K562 (cell line): Measurements from ENCODE around the gene CLEC2D. TPM values are rescaled to one million over a fixed set of nuclear protein-coding genes. Genes with fewer than 3 reads are reported as not detected.

Experiments used
- CBX3 ChIP-seq, 2 experiments: IDR thresholded peaks; 1 replicate in 1 of 2; 2 replicates in 1 of 2; pipeline ENCODE4 v1.6.1; 2012; ENCODE audit warnings: inconsistent platforms in 2 of 2, low read length in 2 of 2, borderline replicate concordance in 1 of 2, control low read depth in 1 of 2
- ETV1 ChIP-seq: fragments of 450-650 bp; conservative IDR thresholded peaks from 2 replicates; pipeline ENCODE4 v1.6.1; 2016; ENCODE audit warnings: missing genetic modification characterization, control low read depth, low read depth, missing compliant biosample characterization
- FOXJ3 ChIP-seq: sonication (generic); formaldehyde crosslinking; IDR thresholded peaks from 2 replicates; pipeline ENCODE4 v1.4.0; 2020; ENCODE audit warnings: mild to moderate bottlenecking, missing genetic modification reagents
- HDAC2 ChIP-seq: fragments of 450-650 bp; IDR thresholded peaks from 2 replicates; pipeline ENCODE4 v1.6.1; 2016; ENCODE audit warnings: mild to moderate bottlenecking
- MEIS2 ChIP-seq: fragments of 450-650 bp; IDR thresholded peaks from 2 replicates; pipeline ENCODE4 v1.6.1; 2014; ENCODE audit warnings: mild to moderate bottlenecking; ENCODE audit not compliant: partially characterized antibody
- NFIC ChIP-seq: fragments of 450-650 bp; IDR thresholded peaks from 2 replicates; pipeline ENCODE4 v1.6.1; 2017; ENCODE audit warnings: mild to moderate bottlenecking, inconsistent platforms
- PURB ChIP-seq: sonication (generic); formaldehyde crosslinking; IDR thresholded peaks from 2 replicates; pipeline ENCODE4 v1.9.0; 2021; ENCODE audit warnings: low read depth, mild to moderate bottlenecking, missing genetic modification reagents
- RBM17 ChIP-seq: fragments of 200-400 bp; formaldehyde crosslinking; IDR thresholded peaks from 2 replicates; pipeline ENCODE4 v1.6.1; 2017; ENCODE audit warnings: low read depth, mild to moderate bottlenecking, low read length, borderline replicate concordance
- SFPQ ChIP-seq: fragments of 200-400 bp; formaldehyde crosslinking; IDR thresholded peaks from 2 replicates; pipeline ENCODE4 v1.6.1; 2017; ENCODE audit warnings: mild to moderate bottlenecking, low read depth, low read length, moderate library complexity
- SMARCE1 ChIP-seq: fragments of 450-650 bp; IDR thresholded peaks from 2 replicates; pipeline ENCODE4 v1.7.1; 2016; ENCODE audit warnings: mild to moderate bottlenecking
- SPI1 ChIP-seq: IDR thresholded peaks from 2 replicates; pipeline ENCODE4 v1.6.1; 2011; ENCODE audit warnings: low read depth, low read length, control low read depth, borderline replicate concordance
- SRSF9 ChIP-seq: fragments of 200-400 bp; formaldehyde crosslinking; IDR thresholded peaks from 2 replicates; pipeline ENCODE4 v1.6.1; 2017; ENCODE audit warnings: low read depth, low read length, borderline replicate concordance
- TBL1XR1 ChIP-seq, 2 experiments: IDR thresholded peaks; 2 replicates each; pipeline ENCODE4 v1.6.1; 2012; ENCODE audit warnings: improper control_type of control experiment in 2 of 2, low read length in 2 of 2, mild to moderate bottlenecking in 1 of 2
- TSC22D4 ChIP-seq: fragments of 450-650 bp; IDR thresholded peaks from 2 replicates; pipeline ENCODE4 v1.6.1; 2016; ENCODE audit warnings: missing genetic modification characterization, missing biosample characterization, control low read depth
- ZNF175 ChIP-seq: fragments of 200-800 bp; sonication (Bioruptor generic); IDR thresholded peaks from 2 replicates; pipeline ENCODE4 v1.6.1; 2016; ENCODE audit warnings: low read depth, mild to moderate bottlenecking, missing genetic modification characterization, missing compliant biosample characterization
- ZNF212 ChIP-seq: fragments of 450-650 bp; formaldehyde crosslinking; IDR thresholded peaks from 2 replicates; pipeline ENCODE4 v1.4.0; 2020; ENCODE audit warnings: mild to moderate bottlenecking
- polyA plus RNA-seq, 8 experiments: library from polyadenylated mRNA; depleted of rRNA in 4 of 8; stranded (reverse) in 5 of 8; unstranded in 3 of 8; fragments of >200 nt; fragmentation: Nextera tagmentation in 2 of 8; fragmentation: Illumina TruSeq in 1 of 8; extraction: Ambion mirVana in 2 of 8; extraction: Trizol in 1 of 8; gene quantifications; 2 replicates each; pipeline versions ENCODE4 v1.2.1 to v1.2.3, GENCODE V29; 2011 to 2014; ENCODE audit warnings: inconsistent platforms in 1 of 8, missing spikeins in 1 of 8
- total RNA-seq, 7 experiments: library from RNA; depleted of rRNA in 6 of 7; stranded (reverse); fragments of >200 nt in 6 of 7; fragmentation: Illumina TruSeq in 2 of 7; extraction: Trizol in 2 of 7; gene quantifications; 2 replicates each; pipeline versions ENCODE4 v1.2.1 to v1.2.3, GENCODE V29; 2011 to 2021; ENCODE audit warnings: low replicate concordance in 1 of 7
- TF ChIP-seq, protein P1 (sequence below): fragments of 200-800 bp; sonication (Bioruptor generic); IDR thresholded peaks from 2 replicates; pipeline ENCODE4 v1.6.1; 2017; ENCODE audit warnings: missing genetic modification characterization, missing compliant biosample characterization
- TF ChIP-seq, protein P2 (sequence below): fragments of 450-650 bp; formaldehyde crosslinking; IDR thresholded peaks from 2 replicates; pipeline ENCODE4 v1.4.0; 2020; ENCODE audit warnings: mild to moderate bottlenecking, mixed read lengths
- TF ChIP-seq, protein P3 (sequence below): sonication (generic); formaldehyde crosslinking; IDR thresholded peaks from 2 replicates; pipeline ENCODE4 v1.8.1; 2023; ENCODE audit warnings: mild to moderate bottlenecking, missing genetic modification reagents, moderate library complexity
- TF ChIP-seq, protein P4 (sequence below): fragments of 250-450 bp; sonication (Bioruptor Pico); IDR thresholded peaks from 2 replicates; pipeline ENCODE4 v1.4.0; 2020; ENCODE audit warnings: mild to moderate bottlenecking, moderate library complexity

Gene CLEC2D
- total and polyA plus RNA-seq, 9 of the 15 experiments (the other 6 are each of a cell fraction or from before 2014, with no cell fraction given): 1.4 to 5.0 (median 2.2) TPM

GRCh38 chr12:9673404-9674225, 4.1 kb downstream of the CLEC2D start (continued):
- no peak for TF ChIP-seq TBL1XR1 (IDR thresholded peaks at IDR 0.05; ENCODE audit: low read length in 2 of 2)
- no peak for TF ChIP-seq FOXJ3
- no peak for TF ChIP-seq MEIS2
- TF ChIP-seq SFPQ: no peak
- TF ChIP-seq PURB (CRISPR knock-in tag): no peak
- no peak for TF ChIP-seq SPI1
- TF ChIP-seq SRSF9: no peak
- TF ChIP-seq, protein P1, sequence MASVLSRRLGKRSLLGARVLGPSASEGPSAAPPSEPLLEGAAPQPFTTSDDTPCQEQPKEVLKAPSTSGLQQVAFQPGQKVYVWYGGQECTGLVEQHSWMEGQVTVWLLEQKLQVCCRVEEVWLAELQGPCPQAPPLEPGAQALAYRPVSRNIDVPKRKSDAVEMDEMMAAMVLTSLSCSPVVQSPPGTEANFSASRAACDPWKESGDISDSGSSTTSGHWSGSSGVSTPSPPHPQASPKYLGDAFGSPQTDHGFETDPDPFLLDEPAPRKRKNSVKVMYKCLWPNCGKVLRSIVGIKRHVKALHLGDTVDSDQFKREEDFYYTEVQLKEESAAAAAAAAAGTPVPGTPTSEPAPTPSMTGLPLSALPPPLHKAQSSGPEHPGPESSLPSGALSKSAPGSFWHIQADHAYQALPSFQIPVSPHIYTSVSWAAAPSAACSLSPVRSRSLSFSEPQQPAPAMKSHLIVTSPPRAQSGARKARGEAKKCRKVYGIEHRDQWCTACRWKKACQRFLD (CRISPR knock-in tag): no peak
- TF ChIP-seq NFIC: peak; percentile 77
- TF ChIP-seq ETV1 (tag): peak; percentile 71
- TF ChIP-seq, protein P2, sequence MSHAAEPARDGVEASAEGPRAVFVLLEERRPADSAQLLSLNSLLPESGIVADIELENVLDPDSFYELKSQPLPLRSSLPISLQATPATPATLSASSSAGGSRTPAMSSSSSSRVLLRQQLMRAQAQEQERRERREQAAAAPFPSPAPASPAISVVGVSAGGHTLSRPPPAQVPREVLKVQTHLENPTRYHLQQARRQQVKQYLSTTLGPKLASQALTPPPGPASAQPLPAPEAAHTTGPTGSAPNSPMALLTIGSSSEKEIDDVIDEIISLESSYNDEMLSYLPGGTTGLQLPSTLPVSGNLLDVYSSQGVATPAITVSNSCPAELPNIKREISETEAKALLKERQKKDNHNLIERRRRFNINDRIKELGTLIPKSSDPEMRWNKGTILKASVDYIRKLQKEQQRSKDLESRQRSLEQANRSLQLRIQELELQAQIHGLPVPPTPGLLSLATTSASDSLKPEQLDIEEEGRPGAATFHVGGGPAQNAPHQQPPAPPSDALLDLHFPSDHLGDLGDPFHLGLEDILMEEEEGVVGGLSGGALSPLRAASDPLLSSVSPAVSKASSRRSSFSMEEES (CRISPR knock-in tag): no peak
- TF ChIP-seq, protein P3, sequence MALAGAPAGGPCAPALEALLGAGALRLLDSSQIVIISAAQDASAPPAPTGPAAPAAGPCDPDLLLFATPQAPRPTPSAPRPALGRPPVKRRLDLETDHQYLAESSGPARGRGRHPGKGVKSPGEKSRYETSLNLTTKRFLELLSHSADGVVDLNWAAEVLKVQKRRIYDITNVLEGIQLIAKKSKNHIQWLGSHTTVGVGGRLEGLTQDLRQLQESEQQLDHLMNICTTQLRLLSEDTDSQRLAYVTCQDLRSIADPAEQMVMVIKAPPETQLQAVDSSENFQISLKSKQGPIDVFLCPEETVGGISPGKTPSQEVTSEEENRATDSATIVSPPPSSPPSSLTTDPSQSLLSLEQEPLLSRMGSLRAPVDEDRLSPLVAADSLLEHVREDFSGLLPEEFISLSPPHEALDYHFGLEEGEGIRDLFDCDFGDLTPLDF: no peak
- no peak for TF ChIP-seq ZNF175
- peak; percentile 62; the same call in 1 of the 2 replicates for TF ChIP-seq HDAC2
- TF ChIP-seq TSC22D4 (tag): no peak
- TF ChIP-seq SMARCE1: peak; percentile 83
- TF ChIP-seq CBX3 (IDR thresholded peaks at IDR 0.05; ENCODE audit: borderline replicate concordance in 1 of 2, low read length in 2 of 2): 0 out of 3 replicates have a peak, but pooled peaks of 1 of the 2 experiments have one; percentile 29
- TF ChIP-seq, protein P4, sequence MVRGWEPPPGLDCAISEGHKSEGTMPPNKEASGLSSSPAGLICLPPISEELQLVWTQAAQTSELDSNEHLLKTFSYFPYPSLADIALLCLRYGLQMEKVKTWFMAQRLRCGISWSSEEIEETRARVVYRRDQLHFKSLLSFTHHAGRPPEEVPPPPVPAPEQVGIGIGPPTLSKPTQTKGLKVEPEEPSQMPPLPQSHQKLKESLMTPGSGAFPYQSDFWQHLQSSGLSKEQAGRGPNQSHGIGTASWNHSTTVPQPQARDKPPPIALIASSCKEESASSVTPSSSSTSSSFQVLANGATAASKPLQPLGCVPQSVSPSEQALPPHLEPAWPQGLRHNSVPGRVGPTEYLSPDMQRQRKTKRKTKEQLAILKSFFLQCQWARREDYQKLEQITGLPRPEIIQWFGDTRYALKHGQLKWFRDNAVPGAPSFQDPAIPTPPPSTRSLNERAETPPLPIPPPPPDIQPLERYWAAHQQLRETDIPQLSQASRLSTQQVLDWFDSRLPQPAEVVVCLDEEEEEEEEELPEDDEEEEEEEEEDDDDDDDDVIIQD (CRISPR knock-in tag): no peak
- TF ChIP-seq ZNF212 (CRISPR knock-in tag): no peak
- TF ChIP-seq RBM17: no peak
